GM23338 (cell line): ENCODE results near the gene PTPRJ. TPM values are rescaled to one million over a fixed set of nuclear protein-coding genes. Genes with fewer than 3 reads are reported as not detected.

ENCODE experiments used
- ATAC-seq: fragments of 200-7000 bp; cut with Tn5 transposase; 3 replicates; pipeline ENCODE4 v1.9.1; 2020
- DNase-seq: peaks from one replicate; pipeline ENCODE4 v3.0.0-alpha.2; 2015; ENCODE audit warnings: low spot score
- H2AFZ ChIP-seq: fragments of 200-600 bp; sonication (generic); 2 replicates; pipeline ENCODE4 v1.8.0; 2016; ENCODE audit warnings: antibody characterized with exemption, mild to moderate bottlenecking, moderate library complexity
- H3F3A ChIP-seq: fragments of 200-600 bp; sonication (generic); replicated peaks from 2 replicates; pipeline ENCODE4 v1.8.0; 2017; ENCODE audit warnings: antibody characterized with exemption, mixed run types, low read depth
- H3K27ac ChIP-seq: fragments of 200-600 bp; sonication (generic); 2 replicates; pipeline ENCODE4 v1.6.1; 2016; ENCODE audit warnings: low read depth
- H3K27me3 ChIP-seq: fragments of 200-600 bp; sonication (generic); 2 replicates; pipeline ENCODE4 v1.8.0; 2016; ENCODE audit warnings: mild to moderate bottlenecking, mixed run types, moderate library complexity; ENCODE audit not compliant: insufficient read depth
- H3K36me3 ChIP-seq: fragments of 200-600 bp; sonication (generic); 2 replicates; pipeline ENCODE4 v1.8.0; 2016; ENCODE audit warnings: mild to moderate bottlenecking; ENCODE audit not compliant: insufficient read depth
- H3K4me1 ChIP-seq: fragments of 200-600 bp; sonication (generic); 2 replicates; pipeline ENCODE4 v1.8.0; 2016; ENCODE audit warnings: mild to moderate bottlenecking, moderate library complexity; ENCODE audit not compliant: insufficient read depth
- H3K4me2 ChIP-seq: fragments of 200-600 bp; sonication (generic); 2 replicates; pipeline ENCODE4 v1.7.1; 2017; ENCODE audit warnings: mixed run types
- H3K4me3 ChIP-seq: fragments of 200-600 bp; sonication (generic); 2 replicates; pipeline ENCODE4 v1.6.1; 2016; ENCODE audit warnings: mixed run types
- H3K79me2 ChIP-seq: fragments of 200-600 bp; sonication (generic); replicated peaks from 2 replicates; pipeline ENCODE4 v1.8.0; 2017; ENCODE audit warnings: mild to moderate bottlenecking; ENCODE audit not compliant: insufficient read depth
- H3K9me2 ChIP-seq: fragments of 200-600 bp; sonication (generic); 2 replicates; pipeline ENCODE4 v1.8.0; 2017; ENCODE audit not compliant: insufficient read depth
- H4K20me1 ChIP-seq: fragments of 200-600 bp; sonication (generic); replicated peaks from 2 replicates; pipeline ENCODE4 v1.8.0; 2017; ENCODE audit warnings: mild to moderate bottlenecking; ENCODE audit not compliant: insufficient read depth
- H3K27ac Mint-ChIP-seq: 2 replicates; pipeline ENCODE4 v1.8.0; 2020; ENCODE audit warnings: inconsistent platforms, mild to moderate bottlenecking, moderate library complexity, mixed read lengths
- H3K27me3 Mint-ChIP-seq: 3 replicates; pipeline ENCODE4 v1.8.0; 2022; ENCODE audit warnings: low read depth, mild to moderate bottlenecking, moderate library complexity, mixed read lengths, inconsistent platforms; ENCODE audit not compliant: insufficient read depth, poor library complexity
- H3K36me3 Mint-ChIP-seq: 3 replicates; pipeline ENCODE4 v1.8.0; 2021; ENCODE audit warnings: low read depth, mild to moderate bottlenecking, inconsistent platforms, moderate library complexity, mixed read lengths
- H3K4me1 Mint-ChIP-seq: 3 replicates; pipeline ENCODE4 v1.8.0; 2020; ENCODE audit warnings: mild to moderate bottlenecking, inconsistent platforms, mixed read lengths
- H3K4me3 Mint-ChIP-seq: 3 replicates; pipeline ENCODE4 v1.8.0; 2021; ENCODE audit warnings: moderate library complexity, mild to moderate bottlenecking, inconsistent platforms, mixed read lengths
- H3K9me3 Mint-ChIP-seq: 3 replicates; pipeline ENCODE4 v1.8.0; 2020; ENCODE audit warnings: moderate library complexity, mild to moderate bottlenecking, inconsistent platforms, mixed read lengths
- CREB1 ChIP-seq: fragments of 250-450 bp; sonication (Bioruptor Pico); IDR thresholded peaks from 2 replicates; pipeline ENCODE4 v1.5.0; 2020; ENCODE audit warnings: low read depth, mild to moderate bottlenecking, moderate library complexity
- EZH2 ChIP-seq: fragments of 200-600 bp; sonication (generic); IDR thresholded peaks from one replicate; pipeline ENCODE4 v1.8.0; 2017; ENCODE audit warnings: antibody characterized with exemption, mild to moderate bottlenecking, low read depth; ENCODE audit not compliant: unreplicated experiment
- EZH2phosphoT487 ChIP-seq: fragments of 200-600 bp; sonication (generic); IDR thresholded peaks from one replicate; pipeline ENCODE4 v1.8.1; 2018; ENCODE audit warnings: antibody characterized with exemption; ENCODE audit not compliant: unreplicated experiment
- JUNB ChIP-seq: IDR thresholded peaks from one replicate; pipeline ENCODE4 v1.6.1; 2016; ENCODE audit warnings: antibody characterized with exemption; ENCODE audit not compliant: unreplicated experiment
- NANOG ChIP-seq: IDR thresholded peaks from 2 replicates; pipeline ENCODE4 v1.6.1; 2016; ENCODE audit warnings: antibody characterized with exemption, borderline replicate concordance
- POLR2AphosphoS5 ChIP-seq: IDR thresholded peaks from 2 replicates; pipeline ENCODE4 v1.6.1; 2016; ENCODE audit warnings: antibody characterized with exemption, low read depth
- STAT1 ChIP-seq: IDR thresholded peaks from one replicate; pipeline ENCODE4 v1.6.1; 2016; ENCODE audit warnings: antibody characterized with exemption; ENCODE audit not compliant: unreplicated experiment
- ZNF114 ChIP-seq: fragments of 250-450 bp; sonication (Bioruptor Pico); IDR thresholded peaks from 2 replicates; pipeline ENCODE4 v1.5.0; 2020; ENCODE audit warnings: mild to moderate bottlenecking, moderate library complexity
- ZNF331 ChIP-seq: fragments of 250-450 bp; sonication (Bioruptor Pico); IDR thresholded peaks from 2 replicates; pipeline ENCODE4 v1.5.0; 2020; ENCODE audit warnings: low read depth, mild to moderate bottlenecking, moderate library complexity
- polyA plus RNA-seq: library from polyadenylated mRNA; unstranded; fragments of >200 nt; fragmentation: Nextera tagmentation; extraction: Ambion mirVana; gene quantifications from 2 replicates; pipeline ENCODE4 v1.2.1, GENCODE V29; 2016
- total RNA-seq: library from RNA; depleted of rRNA; stranded (reverse); fragments of >200 nt; shearing (Covaris generic); gene quantifications from 2 replicates; pipeline ENCODE4 v1.2.3, GENCODE V29; 2014
- TF ChIP-seq, protein P1 (sequence below): fragments of 250-450 bp; sonication (Bioruptor Pico); IDR thresholded peaks from 2 replicates; pipeline ENCODE4 v1.5.0; 2020; ENCODE audit warnings: mild to moderate bottlenecking, moderate library complexity
- TF ChIP-seq, protein P2 (sequence below): IDR thresholded peaks from 2 replicates; pipeline ENCODE4 v1.6.1; 2016; ENCODE audit warnings: antibody characterized with exemption
- TF ChIP-seq, protein P3 (sequence below), 2 experiments: fragments of 200-600 bp in 1 of 2; sonication (generic) in 1 of 2; conservative IDR thresholded peaks; 2 replicates each; pipeline versions ENCODE4 v1.5.1 to v1.6.1; 2016 to 2017; ENCODE audit warnings: antibody characterized with exemption in 2 of 2, low read depth in 2 of 2, mild to moderate bottlenecking in 2 of 2, moderate library complexity in 1 of 2
- TF ChIP-seq, protein P4 (sequence below): IDR thresholded peaks from one replicate; pipeline ENCODE4 v1.6.1; 2018; ENCODE audit warnings: antibody characterized with exemption; ENCODE audit not compliant: unreplicated experiment

PTPRJ gene
- total and polyA plus RNA-seq, 2 experiments from 2014 or later = 4.2 to 16.0 TPM

DNA sequence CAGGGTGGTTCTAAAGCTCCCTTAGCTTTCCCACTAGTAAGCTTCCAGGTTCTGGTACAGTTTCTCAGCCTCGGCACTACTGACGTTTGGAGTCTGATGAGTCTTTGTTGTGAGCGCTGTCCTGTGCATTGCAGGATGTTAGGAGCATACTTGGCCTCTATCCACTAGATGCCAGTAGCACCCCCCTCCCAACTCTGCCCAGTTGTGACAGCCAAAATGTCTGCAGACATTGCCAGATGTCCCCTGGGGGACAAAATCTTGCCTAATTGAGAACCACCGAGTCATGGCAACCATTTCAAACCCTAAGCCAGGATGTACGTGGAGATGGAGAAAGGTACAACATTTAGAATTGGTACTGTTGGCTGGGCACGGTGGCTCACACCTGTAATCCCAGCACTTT is 68.7 kb downstream of the PTPRJ start:
- no peaks in the 10 kb centered on the region for H3K27me3 ChIP-seq
- DNase-seq = no peak
- H3K9me3 Mint-ChIP-seq = no peaks in the 10 kb centered on the region
- no peak overlapping the region for H2AFZ ChIP-seq
- H3K36me3 Mint-ChIP-seq = no peaks in the 10 kb centered on the region
- H3K79me2 ChIP-seq = no peaks in the 10 kb centered on the region
- peaks cover 7% of the 10 kb centered on the region for H3K27me3 Mint-ChIP-seq
- no peak for ATAC-seq
- H3K4me3 ChIP-seq = no peak overlapping the region
- peaks cover 44% of the 10 kb centered on the region for H3K4me1 Mint-ChIP-seq
- no peaks in the 10 kb centered on the region for H3K9me2 ChIP-seq
- no peak overlapping the region for H3K4me2 ChIP-seq
- TF ChIP-seq EZH2 (no peak), STAT1 (no peak), ZNF114 (CRISPR knock-in tag) (no peak), EZH2phosphoT487 (no peak), NANOG (no peak), ZNF331 (CRISPR knock-in tag) (no peak), POLR2AphosphoS5 (no peak), JUNB (no peak), CREB1 (CRISPR knock-in tag) (no peak)
- TF ChIP-seq, protein P1, sequence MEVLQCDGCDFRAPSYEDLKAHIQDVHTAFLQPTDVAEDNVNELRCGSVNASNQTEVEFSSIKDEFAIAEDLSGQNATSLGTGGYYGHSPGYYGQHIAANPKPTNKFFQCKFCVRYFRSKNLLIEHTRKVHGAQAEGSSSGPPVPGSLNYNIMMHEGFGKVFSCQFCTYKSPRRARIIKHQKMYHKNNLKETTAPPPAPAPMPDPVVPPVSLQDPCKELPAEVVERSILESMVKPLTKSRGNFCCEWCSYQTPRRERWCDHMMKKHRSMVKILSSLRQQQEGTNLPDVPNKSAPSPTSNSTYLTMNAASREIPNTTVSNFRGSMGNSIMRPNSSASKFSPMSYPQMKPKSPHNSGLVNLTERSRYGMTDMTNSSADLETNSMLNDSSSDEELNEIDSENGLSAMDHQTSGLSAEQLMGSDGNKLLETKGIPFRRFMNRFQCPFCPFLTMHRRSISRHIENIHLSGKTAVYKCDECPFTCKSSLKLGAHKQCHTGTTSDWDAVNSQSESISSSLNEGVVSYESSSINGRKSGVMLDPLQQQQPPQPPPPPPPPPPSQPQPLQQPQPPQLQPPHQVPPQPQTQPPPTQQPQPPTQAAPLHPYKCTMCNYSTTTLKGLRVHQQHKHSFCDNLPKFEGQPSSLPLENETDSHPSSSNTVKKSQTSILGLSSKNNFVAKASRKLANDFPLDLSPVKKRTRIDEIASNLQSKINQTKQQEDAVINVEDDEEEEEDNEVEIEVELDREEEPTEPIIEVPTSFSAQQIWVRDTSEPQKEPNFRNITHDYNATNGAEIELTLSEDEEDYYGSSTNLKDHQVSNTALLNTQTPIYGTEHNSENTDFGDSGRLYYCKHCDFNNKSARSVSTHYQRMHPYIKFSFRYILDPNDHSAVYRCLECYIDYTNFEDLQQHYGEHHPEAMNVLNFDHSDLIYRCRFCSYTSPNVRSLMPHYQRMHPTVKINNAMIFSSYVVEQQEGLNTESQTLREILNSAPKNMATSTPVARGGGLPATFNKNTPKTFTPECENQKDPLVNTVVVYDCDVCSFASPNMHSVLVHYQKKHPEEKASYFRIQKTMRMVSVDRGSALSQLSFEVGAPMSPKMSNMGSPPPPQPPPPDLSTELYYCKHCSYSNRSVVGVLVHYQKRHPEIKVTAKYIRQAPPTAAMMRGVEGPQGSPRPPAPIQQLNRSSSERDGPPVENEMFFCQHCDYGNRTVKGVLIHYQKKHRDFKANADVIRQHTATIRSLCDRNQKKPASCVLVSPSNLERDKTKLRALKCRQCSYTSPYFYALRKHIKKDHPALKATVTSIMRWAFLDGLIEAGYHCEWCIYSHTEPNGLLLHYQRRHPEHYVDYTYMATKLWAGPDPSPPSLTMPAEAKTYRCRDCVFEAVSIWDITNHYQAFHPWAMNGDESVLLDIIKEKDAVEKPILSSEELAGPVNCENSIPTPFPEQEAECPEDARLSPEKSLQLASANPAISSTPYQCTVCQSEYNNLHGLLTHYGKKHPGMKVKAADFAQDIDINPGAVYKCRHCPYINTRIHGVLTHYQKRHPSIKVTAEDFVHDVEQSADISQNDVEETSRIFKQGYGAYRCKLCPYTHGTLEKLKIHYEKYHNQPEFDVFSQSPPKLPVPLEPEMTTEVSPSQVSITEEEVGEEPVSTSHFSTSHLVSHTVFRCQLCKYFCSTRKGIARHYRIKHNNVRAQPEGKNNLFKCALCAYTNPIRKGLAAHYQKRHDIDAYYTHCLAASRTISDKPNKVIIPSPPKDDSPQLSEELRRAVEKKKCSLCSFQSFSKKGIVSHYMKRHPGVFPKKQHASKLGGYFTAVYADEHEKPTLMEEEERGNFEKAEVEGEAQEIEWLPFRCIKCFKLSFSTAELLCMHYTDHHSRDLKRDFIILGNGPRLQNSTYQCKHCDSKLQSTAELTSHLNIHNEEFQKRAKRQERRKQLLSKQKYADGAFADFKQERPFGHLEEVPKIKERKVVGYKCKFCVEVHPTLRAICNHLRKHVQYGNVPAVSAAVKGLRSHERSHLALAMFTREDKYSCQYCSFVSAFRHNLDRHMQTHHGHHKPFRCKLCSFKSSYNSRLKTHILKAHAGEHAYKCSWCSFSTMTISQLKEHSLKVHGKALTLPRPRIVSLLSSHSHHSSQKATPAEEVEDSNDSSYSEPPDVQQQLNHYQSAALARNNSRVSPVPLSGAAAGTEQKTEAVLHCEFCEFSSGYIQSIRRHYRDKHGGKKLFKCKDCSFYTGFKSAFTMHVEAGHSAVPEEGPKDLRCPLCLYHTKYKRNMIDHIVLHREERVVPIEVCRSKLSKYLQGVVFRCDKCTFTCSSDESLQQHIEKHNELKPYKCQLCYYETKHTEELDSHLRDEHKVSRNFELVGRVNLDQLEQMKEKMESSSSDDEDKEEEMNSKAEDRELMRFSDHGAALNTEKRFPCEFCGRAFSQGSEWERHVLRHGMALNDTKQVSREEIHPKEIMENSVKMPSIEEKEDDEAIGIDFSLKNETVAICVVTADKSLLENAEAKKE (CRISPR knock-in tag) = no peak
- TF ChIP-seq, protein P2, sequence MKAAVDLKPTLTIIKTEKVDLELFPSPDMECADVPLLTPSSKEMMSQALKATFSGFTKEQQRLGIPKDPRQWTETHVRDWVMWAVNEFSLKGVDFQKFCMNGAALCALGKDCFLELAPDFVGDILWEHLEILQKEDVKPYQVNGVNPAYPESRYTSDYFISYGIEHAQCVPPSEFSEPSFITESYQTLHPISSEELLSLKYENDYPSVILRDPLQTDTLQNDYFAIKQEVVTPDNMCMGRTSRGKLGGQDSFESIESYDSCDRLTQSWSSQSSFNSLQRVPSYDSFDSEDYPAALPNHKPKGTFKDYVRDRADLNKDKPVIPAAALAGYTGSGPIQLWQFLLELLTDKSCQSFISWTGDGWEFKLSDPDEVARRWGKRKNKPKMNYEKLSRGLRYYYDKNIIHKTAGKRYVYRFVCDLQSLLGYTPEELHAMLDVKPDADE = no peak
- TF ChIP-seq, protein P3, sequence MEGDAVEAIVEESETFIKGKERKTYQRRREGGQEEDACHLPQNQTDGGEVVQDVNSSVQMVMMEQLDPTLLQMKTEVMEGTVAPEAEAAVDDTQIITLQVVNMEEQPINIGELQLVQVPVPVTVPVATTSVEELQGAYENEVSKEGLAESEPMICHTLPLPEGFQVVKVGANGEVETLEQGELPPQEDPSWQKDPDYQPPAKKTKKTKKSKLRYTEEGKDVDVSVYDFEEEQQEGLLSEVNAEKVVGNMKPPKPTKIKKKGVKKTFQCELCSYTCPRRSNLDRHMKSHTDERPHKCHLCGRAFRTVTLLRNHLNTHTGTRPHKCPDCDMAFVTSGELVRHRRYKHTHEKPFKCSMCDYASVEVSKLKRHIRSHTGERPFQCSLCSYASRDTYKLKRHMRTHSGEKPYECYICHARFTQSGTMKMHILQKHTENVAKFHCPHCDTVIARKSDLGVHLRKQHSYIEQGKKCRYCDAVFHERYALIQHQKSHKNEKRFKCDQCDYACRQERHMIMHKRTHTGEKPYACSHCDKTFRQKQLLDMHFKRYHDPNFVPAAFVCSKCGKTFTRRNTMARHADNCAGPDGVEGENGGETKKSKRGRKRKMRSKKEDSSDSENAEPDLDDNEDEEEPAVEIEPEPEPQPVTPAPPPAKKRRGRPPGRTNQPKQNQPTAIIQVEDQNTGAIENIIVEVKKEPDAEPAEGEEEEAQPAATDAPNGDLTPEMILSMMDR (conservative IDR thresholded peaks at IDR 0.05; ENCODE audit: low read depth in 2 of 2) = no peak
- TF ChIP-seq, protein P4, sequence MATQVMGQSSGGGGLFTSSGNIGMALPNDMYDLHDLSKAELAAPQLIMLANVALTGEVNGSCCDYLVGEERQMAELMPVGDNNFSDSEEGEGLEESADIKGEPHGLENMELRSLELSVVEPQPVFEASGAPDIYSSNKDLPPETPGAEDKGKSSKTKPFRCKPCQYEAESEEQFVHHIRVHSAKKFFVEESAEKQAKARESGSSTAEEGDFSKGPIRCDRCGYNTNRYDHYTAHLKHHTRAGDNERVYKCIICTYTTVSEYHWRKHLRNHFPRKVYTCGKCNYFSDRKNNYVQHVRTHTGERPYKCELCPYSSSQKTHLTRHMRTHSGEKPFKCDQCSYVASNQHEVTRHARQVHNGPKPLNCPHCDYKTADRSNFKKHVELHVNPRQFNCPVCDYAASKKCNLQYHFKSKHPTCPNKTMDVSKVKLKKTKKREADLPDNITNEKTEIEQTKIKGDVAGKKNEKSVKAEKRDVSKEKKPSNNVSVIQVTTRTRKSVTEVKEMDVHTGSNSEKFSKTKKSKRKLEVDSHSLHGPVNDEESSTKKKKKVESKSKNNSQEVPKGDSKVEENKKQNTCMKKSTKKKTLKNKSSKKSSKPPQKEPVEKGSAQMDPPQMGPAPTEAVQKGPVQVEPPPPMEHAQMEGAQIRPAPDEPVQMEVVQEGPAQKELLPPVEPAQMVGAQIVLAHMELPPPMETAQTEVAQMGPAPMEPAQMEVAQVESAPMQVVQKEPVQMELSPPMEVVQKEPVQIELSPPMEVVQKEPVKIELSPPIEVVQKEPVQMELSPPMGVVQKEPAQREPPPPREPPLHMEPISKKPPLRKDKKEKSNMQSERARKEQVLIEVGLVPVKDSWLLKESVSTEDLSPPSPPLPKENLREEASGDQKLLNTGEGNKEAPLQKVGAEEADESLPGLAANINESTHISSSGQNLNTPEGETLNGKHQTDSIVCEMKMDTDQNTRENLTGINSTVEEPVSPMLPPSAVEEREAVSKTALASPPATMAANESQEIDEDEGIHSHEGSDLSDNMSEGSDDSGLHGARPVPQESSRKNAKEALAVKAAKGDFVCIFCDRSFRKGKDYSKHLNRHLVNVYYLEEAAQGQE = no peak
- H3K27ac Mint-ChIP-seq = no peak overlapping the region; the same call in 1 of the 2 replicates
- no peak overlapping the region for H3K4me3 Mint-ChIP-seq
- H3F3A ChIP-seq = no peaks in the 10 kb centered on the region
- H4K20me1 ChIP-seq = no peaks in the 10 kb centered on the region
- no peaks in the 10 kb centered on the region for H3K36me3 ChIP-seq
- H3K4me1 ChIP-seq = peaks cover 22% of the 10 kb centered on the region
- H3K27ac ChIP-seq = no peak overlapping the region
